Mesothelial cell of epicardium (in vitro differentiated cells): Measurements from ENCODE around the gene SDK1. TPM values are rescaled to one million over a fixed set of nuclear protein-coding genes. Genes with fewer than 3 reads are reported as not detected.

Experiments used
- DNase-seq, 2 experiments: peaks; one replicate each; pipeline ENCODE4 v3.0.0; 2021; ENCODE audit warnings: low spot score in 2 of 2; ENCODE audit not compliant: unreplicated experiment in 2 of 2
- H3K27ac Mint-ChIP-seq: 2 replicates; pipeline ENCODE4 v1.8.0; 2021; ENCODE audit warnings: mixed read lengths
- H3K27me3 Mint-ChIP-seq: 2 replicates; pipeline ENCODE4 v1.8.0; 2021; ENCODE audit warnings: low read depth, mixed read lengths
- H3K36me3 Mint-ChIP-seq: 2 replicates; pipeline ENCODE4 v1.8.0; 2021; ENCODE audit warnings: mixed read lengths
- H3K4me1 Mint-ChIP-seq: 2 replicates; pipeline ENCODE4 v1.8.0; 2021; ENCODE audit warnings: mixed read lengths
- H3K4me3 Mint-ChIP-seq: 2 replicates; pipeline ENCODE4 v1.8.0; 2021; ENCODE audit warnings: mild to moderate bottlenecking, moderate library complexity, mixed read lengths
- H3K9me3 Mint-ChIP-seq: 2 replicates; pipeline ENCODE4 v1.8.0; 2021; ENCODE audit warnings: mixed read lengths
- CTCF ChIP-seq: fragments of 200-600 bp; sonication (generic); IDR thresholded peaks from one replicate; pipeline ENCODE4 v1.5.0; 2021; ENCODE audit warnings: antibody characterized with exemption; ENCODE audit not compliant: unreplicated experiment
- total RNA-seq: library from RNA; stranded (reverse); gene quantifications from 3 replicates; pipeline ENCODE4 v1.2.1, GENCODE V29; 2021

SDK1 gene
- total RNA-seq, 1 donor from 2014 or later = 12.8 TPM

GRCh38 chr7:3374239-3374638 lies 73.2 kb downstream of the SDK1 start:
- no peaks in the 10 kb centered on the region for H3K9me3 Mint-ChIP-seq
- TF ChIP-seq CTCF = no peak
- H3K4me3 Mint-ChIP-seq = no peak overlapping the region
- no peaks in the 10 kb centered on the region for H3K36me3 Mint-ChIP-seq
- H3K27me3 Mint-ChIP-seq = no peaks in the 10 kb centered on the region
- DNase-seq = no peak
- no peak overlapping the region for H3K27ac Mint-ChIP-seq
- peaks cover 23% of the 10 kb centered on the region for H3K4me1 Mint-ChIP-seq

- Mint-ChIP-seq H3K27me3 (no peaks in the 10 kb centered on the region), H3K27ac (no peak overlapping the region), H3K4me3 (no peak overlapping the region), H3K36me3 (no peaks in the 10 kb centered on the region), H3K9me3 (no peaks in the 10 kb centered on the region), H3K4me1 (peaks cover 18% of the 10 kb centered on the region)
- TF ChIP-seq CTCF = no peak
- no peak for DNase-seq
Observed at GRCh38 chr7:3378390-3379150, 77.5 kb downstream of the SDK1 start.

GRCh38 chr7:3380034-3380433 lies 79.0 kb downstream of the SDK1 start:
- no peak for TF ChIP-seq CTCF
- no peak for DNase-seq
- Mint-ChIP-seq H3K27ac (no peak overlapping the region), H3K4me1 (peaks cover 18% of the 10 kb centered on the region), H3K9me3 (no peaks in the 10 kb centered on the region), H3K4me3 (no peak overlapping the region), H3K27me3 (no peaks in the 10 kb centered on the region), H3K36me3 (no peaks in the 10 kb centered on the region)

GRCh38 chr7:3380886-3381685 lies 80.0 kb downstream of the SDK1 start:
- no peak for DNase-seq
- Mint-ChIP-seq H3K36me3 (no peaks in the 10 kb centered on the region), H3K27ac (no peak overlapping the region), H3K27me3 (no peaks in the 10 kb centered on the region), H3K4me1 (peaks cover 21% of the 10 kb centered on the region), H3K9me3 (no peaks in the 10 kb centered on the region), H3K4me3 (no peak overlapping the region)
- TF ChIP-seq CTCF = no peak

- no peaks in the 10 kb centered on the region for H3K27me3 Mint-ChIP-seq
- peaks cover 15% of the 10 kb centered on the region for H3K4me1 Mint-ChIP-seq
- no peak for DNase-seq
- TF ChIP-seq CTCF = no peak
- no peaks in the 10 kb centered on the region for H3K36me3 Mint-ChIP-seq
- H3K9me3 Mint-ChIP-seq = peaks cover 24% of the 10 kb centered on the region
- no peak overlapping the region for H3K4me3 Mint-ChIP-seq
- H3K27ac Mint-ChIP-seq = peak overlapping the region; percentile 72
Observed at GRCh38 chr7:3386423-3387190, 85.6 kb downstream of the SDK1 start.
